Stimulated activated CD8-positive, alpha-beta memory T cell treated with anti-CD3 and anti-CD28 coated beads, Interleukin-7, amount 100 ng/mL, for 1 hour (primary cell): ENCODE data around the gene BMERB1.
"Not testable (repeated sequence)": the region's sequence is repeated elsewhere in the genome, so short reads cannot be mapped to it uniquely, and the experiment has no call there.

Experiments used
- DNase-seq, 2 donors: peaks; one replicate each; pipeline ENCODE4 v3.0.0-alpha.2; 2020; ENCODE audit warnings: low read depth in 2 of 2

BMERB1 gene

GRCh38 chr16:15434425-15435215, at the start of gene BMERB1:
TSS of gene BMERB1 (plus strand) at chr16:15434588. CDS start at chr16:15434654, 66 bp downstream.
- DNase-seq = peak in 1 of 2 donors; percentile 28

- not testable (repeated sequence) for DNase-seq
These were observed 46.3 kb upstream of the BMERB1 start for GRCh38 chr16:15388060-15388459.

GRCh38 chr16:15389916-15390315, 44.5 kb upstream of the BMERB1 start:
- DNase-seq = not testable (repeated sequence)

- DNase-seq = not testable (repeated sequence)
These were observed 41.4 kb upstream of the BMERB1 start for GRCh38 chr16:15393025-15393424.

GRCh38 chr16:15395631-15396508, 38.5 kb upstream of the BMERB1 start, which contains the start of gene MPV17L:
TSS of gene MPV17L (plus strand) at chr16:15395754. CDS start at chr16:15395898, 144 bp downstream.
- DNase-seq = not testable (repeated sequence)

- not testable (repeated sequence) for DNase-seq
These were observed 37.9 kb upstream of the BMERB1 start for GRCh38 chr16:15396509-15396829.

GRCh38 chr16:15396948-15397594, 37.3 kb upstream of the BMERB1 start:
- DNase-seq = no peak

GRCh38 chr16:15398618-15399316, 35.6 kb upstream of the BMERB1 start:
- DNase-seq = no peak

GRCh38 chr16:15399317-15399716, 35.1 kb upstream of the BMERB1 start:
- no peak for DNase-seq

GRCh38 chr16:15400314-15400713, 34.1 kb upstream of the BMERB1 start:
- DNase-seq = not testable (repeated sequence)

GRCh38 chr16:15401972-15402371, 32.4 kb upstream of the BMERB1 start:
- DNase-seq = no peak

GRCh38 chr16:15403392-15403995, 30.9 kb upstream of the BMERB1 start:
- no peak for DNase-seq

GRCh38 chr16:15404091-15404490, 30.3 kb upstream of the BMERB1 start:
- not testable (repeated sequence) for DNase-seq

- DNase-seq = no peak
These were observed 29.6 kb upstream of the BMERB1 start for GRCh38 chr16:15404792-15405191.

- not testable (repeated sequence) for DNase-seq
These were observed 26.6 kb upstream of the BMERB1 start for GRCh38 chr16:15407756-15408155.

GRCh38 chr16:15409476-15409875, 24.9 kb upstream of the BMERB1 start:
- DNase-seq = not testable (repeated sequence)

- DNase-seq = no peak
These were observed 18.8 kb upstream of the BMERB1 start for GRCh38 chr16:15415511-15415985.

GRCh38 chr16:15417197-15417596, 17.2 kb upstream of the BMERB1 start:
- DNase-seq = no peak

- DNase-seq = no peak
These were observed 16.2 kb upstream of the BMERB1 start for GRCh38 chr16:15418206-15418605.

- not testable (repeated sequence) for DNase-seq
These were observed 12.7 kb upstream of the BMERB1 start for GRCh38 chr16:15421696-15422095.

GRCh38 chr16:15422222-15422621, 12.2 kb upstream of the BMERB1 start:
- no peak for DNase-seq
